Lower leg skin (tissue), 4 donors: ENCODE data around the gene USP10. TPM values are rescaled to one million over a fixed set of nuclear protein-coding genes. Genes with fewer than 3 reads are reported as not detected.

ENCODE experiments used
- DNase-seq, 2 donors: peaks; one replicate each; pipeline ENCODE4 v3.0.0-alpha.2; 2019; ENCODE audit warnings: low spot score in 2 of 2
- H3K4me3 ChIP-seq: fragments of 200-600 bp; sonication (generic); 2 replicates; pipeline ENCODE4 v1.5.1; 2017; ENCODE audit warnings: mild to moderate bottlenecking, low read depth; ENCODE audit not compliant: poor library complexity, severe bottlenecking
- POLR2A ChIP-seq, 2 donors: fragments of 450-650 bp; IDR thresholded peaks; one replicate each; pipeline ENCODE4 v1.6.1; 2016 to 2017; ENCODE audit warnings: antibody characterized with exemption in 2 of 2, mild to moderate bottlenecking in 1 of 2, moderate library complexity in 1 of 2
- WGBS, 2 donors: methylation state at CpG; one replicate each; pipeline ENCODE4 v1.1.5; 2018; 5-methylcytosine and 5-hydroxymethylcytosine counted together
- intact Hi-C: fragments of 100-400 bp; cut with DNase I; formaldehyde crosslinking; loops from one replicate; pipeline ENCODE4 v1.15.0; 2023; ENCODE audit warnings: low total_unique reads
- total RNA-seq, 4 donors: library from RNA; depleted of rRNA; stranded (reverse); fragments of >200 nt; gene quantifications; one replicate each; pipeline ENCODE4 v1.1.0, GENCODE V29; 2016
- TF ChIP-seq, protein P1 (sequence below), 3 donors: fragments of 450-650 bp; IDR thresholded peaks; one replicate each; pipeline ENCODE4 v1.5.1; 2016; ENCODE audit warnings: antibody characterized with exemption in 3 of 3, mild to moderate bottlenecking in 3 of 3, moderate library complexity in 2 of 3

Gene USP10
- total RNA-seq, 4 donors from 2014 or later = 54.3 to 69.0 (median 60.7) TPM

DNA sequence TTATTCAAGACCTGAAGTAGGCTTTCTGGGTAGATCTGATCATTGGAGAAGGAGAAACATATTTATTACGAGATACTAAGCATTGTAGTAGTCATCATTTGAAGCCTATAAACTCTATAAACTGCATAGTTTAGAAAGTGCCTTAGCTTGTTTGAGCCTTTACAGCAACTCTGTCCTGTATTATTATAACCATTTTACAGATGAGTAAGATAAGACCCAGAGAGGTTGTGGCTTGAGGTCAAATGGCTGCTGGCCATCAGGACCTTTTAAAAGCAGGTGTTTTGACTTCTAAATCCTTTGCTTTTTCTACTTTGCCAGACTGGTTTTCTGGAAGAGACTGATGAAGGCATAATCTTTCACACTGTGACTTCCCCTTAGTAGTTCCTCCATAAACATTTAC is 7.1 kb downstream of the USP10 start:
- no peak for TF ChIP-seq POLR2A (IDR thresholded peaks at IDR 0.05)
- TF ChIP-seq, protein P1, sequence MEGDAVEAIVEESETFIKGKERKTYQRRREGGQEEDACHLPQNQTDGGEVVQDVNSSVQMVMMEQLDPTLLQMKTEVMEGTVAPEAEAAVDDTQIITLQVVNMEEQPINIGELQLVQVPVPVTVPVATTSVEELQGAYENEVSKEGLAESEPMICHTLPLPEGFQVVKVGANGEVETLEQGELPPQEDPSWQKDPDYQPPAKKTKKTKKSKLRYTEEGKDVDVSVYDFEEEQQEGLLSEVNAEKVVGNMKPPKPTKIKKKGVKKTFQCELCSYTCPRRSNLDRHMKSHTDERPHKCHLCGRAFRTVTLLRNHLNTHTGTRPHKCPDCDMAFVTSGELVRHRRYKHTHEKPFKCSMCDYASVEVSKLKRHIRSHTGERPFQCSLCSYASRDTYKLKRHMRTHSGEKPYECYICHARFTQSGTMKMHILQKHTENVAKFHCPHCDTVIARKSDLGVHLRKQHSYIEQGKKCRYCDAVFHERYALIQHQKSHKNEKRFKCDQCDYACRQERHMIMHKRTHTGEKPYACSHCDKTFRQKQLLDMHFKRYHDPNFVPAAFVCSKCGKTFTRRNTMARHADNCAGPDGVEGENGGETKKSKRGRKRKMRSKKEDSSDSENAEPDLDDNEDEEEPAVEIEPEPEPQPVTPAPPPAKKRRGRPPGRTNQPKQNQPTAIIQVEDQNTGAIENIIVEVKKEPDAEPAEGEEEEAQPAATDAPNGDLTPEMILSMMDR (IDR thresholded peaks at IDR 0.05) = no peak
- intact Hi-C loops = no loop called here
- H3K4me3 ChIP-seq = no peak overlapping the region
- DNase-seq = no peak
- 84 to 96% methylated on average over 1 of the region's 1 CpG for whole genome bisulfite sequencing, 2 donors

DNA sequence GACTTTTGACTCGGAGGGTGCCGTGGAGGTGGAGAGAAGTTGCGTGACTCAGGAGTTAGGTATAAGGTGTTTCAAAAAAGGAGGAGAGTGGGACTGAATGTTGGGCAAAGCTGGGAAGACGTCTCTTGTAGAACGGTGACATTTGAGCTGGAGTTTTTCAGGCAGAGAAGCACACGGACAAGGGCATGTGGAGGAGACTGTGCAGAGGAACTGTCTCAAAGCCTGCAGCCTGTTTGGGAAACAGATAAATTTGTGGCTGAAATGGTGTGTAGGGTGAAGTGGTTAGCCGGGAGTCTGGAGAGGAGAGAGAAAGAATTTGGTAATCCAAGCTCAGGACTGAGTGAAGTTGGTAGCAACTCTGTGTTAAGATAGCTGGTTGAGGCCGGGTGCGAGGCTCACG is 9.8 kb downstream of the USP10 start:
- WGBS, 2 donors = 91 to 92% methylated on average over 10 of the region's 10 CpGs
- TF ChIP-seq POLR2A (IDR thresholded peaks at IDR 0.05) = no peak
- TF ChIP-seq, protein P1 (IDR thresholded peaks at IDR 0.05) = no peak
- no peak for DNase-seq
- intact Hi-C loops = no loop called here
- H3K4me3 ChIP-seq = no peak overlapping the region

DNA sequence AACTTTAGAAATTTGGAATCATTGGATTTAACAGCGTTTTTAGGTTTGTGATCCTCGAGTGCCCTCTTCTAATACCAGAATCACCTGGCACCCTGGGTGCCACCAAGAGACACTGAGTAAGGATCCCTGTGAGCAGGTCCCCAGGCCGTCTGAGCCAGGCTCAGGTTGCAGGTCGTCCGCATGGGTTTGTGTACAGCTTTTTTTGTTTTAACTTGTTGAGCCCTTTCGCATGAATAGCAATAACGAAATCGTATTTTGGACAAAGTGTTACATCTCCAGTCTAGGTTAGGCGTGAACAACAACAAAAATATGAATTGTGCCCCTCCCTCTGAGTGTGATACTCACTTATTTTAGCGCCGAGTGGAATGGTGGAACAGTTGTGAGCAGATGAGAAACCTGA is 10.9 kb downstream of the USP10 start:
- TF ChIP-seq, protein P1 (IDR thresholded peaks at IDR 0.05) = no peak
- TF ChIP-seq POLR2A (IDR thresholded peaks at IDR 0.05) = no peak
- WGBS, 2 donors = 81 to 83% methylated on average over 11 of the region's 11 CpGs
- no peak overlapping the region for H3K4me3 ChIP-seq
- intact Hi-C loops = no loop called here
- DNase-seq = no peak

DNA sequence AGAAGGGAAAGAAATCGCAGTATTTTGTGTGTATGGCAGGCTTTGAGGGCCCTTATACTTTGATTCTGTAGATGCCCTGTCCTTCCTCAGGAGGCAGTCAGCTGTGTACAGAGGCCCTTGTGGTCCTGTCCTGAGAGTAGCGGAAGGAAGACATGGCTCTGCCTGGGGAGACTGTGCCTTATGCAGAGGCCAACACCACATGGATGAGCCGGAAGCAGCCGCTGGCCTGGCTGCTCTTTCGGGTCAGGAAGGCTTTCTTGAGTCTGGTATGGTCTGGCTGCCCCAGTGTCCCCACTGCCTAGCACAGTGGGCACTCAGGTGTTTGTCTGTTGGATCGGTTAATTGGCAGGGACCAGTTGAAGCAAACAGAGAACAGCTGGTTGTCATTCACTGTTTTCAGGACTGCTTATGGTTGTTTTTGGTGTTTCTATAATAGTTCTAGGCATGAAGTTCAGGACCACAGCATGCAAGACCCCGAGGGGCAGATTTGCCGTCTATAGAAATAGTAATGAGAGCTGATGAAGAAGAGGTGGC is 12.4 kb downstream of the USP10 start:
- no peak overlapping the region for H3K4me3 ChIP-seq
- DNase-seq = no peak
- TF ChIP-seq, protein P1 (IDR thresholded peaks at IDR 0.05) = no peak
- TF ChIP-seq POLR2A (IDR thresholded peaks at IDR 0.05) = no peak
- intact Hi-C loops = no loop called here
- WGBS, 2 donors = 91 to 95% methylated on average over 8 of the region's 8 CpGs

DNA sequence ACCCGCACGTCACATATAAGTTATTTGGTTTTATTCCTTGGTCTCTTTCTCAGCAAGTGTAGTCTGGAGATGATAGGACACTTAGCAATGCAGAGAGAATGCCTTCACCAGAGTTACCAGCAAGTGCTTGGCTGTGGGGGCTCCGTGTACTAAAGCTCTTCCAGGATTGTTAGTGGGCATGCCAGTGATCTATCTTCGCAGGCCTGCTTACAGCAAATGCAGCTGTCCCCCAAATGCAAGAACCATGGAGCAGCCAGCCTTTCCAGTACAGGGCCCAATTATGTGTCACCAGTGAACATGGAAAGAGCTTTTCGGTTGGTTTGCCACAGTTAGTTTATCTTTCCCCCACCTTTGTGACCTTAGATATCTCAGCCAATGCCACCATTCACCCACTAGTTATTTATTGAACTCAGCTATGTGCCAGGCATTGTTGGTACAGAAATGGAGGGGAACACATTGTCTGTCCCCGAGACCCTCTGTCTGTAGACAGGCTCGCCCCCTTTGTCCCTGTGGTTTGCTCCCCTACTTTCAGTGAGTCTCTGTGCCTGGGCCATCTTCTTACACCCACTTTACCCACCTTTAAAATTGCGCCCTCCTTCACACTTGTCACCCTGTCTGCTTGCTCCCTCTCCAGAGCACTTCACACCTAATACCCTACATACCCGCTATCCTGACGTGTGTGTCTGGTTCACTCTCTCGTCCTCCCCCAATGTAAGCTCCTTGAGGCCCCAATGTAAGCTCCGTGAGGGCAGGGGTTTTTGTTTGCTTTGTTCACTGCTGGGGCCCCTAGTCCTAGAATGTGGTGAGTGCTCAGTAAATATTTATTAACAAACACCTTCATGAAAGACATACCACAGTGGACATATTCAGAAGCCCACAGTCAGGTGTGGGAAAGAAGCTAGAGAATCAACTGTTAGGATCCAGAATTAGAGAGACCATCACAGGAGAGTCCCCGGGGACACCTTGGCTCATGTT is 13.3 kb downstream of the USP10 start:
- no peak overlapping the region for H3K4me3 ChIP-seq
- intact Hi-C loops = no loop called here
- TF ChIP-seq POLR2A (IDR thresholded peaks at IDR 0.05) = no peak
- TF ChIP-seq, protein P1 (IDR thresholded peaks at IDR 0.05) = no peak
- DNase-seq = peak in 1 of 2 donors; percentile 34
- WGBS, 2 donors = 95 to 97% methylated on average over 13 of the region's 13 CpGs
